ENCODE results near the gene UBAC2.

UBAC2 gene

GRCh38 chr13:99363949-99364348, 163.3 kb downstream of the UBAC2 start:
- DNase-seq = no peak

- DNase-seq = no peak
These were observed 165.7 kb downstream of the UBAC2 start for GRCh38 chr13:99366075-99366987.

- no peak for DNase-seq
These were observed 166.5 kb downstream of the UBAC2 start for GRCh38 chr13:99367106-99367616.

- DNase-seq = no peak
These were observed 167.2 kb downstream of the UBAC2 start for GRCh38 chr13:99367663-99368448.

- no peak for DNase-seq
These were observed 170.0 kb downstream of the UBAC2 start for GRCh38 chr13:99370481-99371275.

- no peak for DNase-seq
These were observed 171.3 kb downstream of the UBAC2 start for GRCh38 chr13:99371956-99372355.

GRCh38 chr13:99373436-99373835, 172.8 kb downstream of the UBAC2 start:
- DNase-seq = no peak

GRCh38 chr13:99374169-99374991, 173.7 kb downstream of the UBAC2 start:
- DNase-seq = no peak

- no peak for DNase-seq
These were observed 174.5 kb downstream of the UBAC2 start for GRCh38 chr13:99374994-99375737.

GRCh38 chr13:99375738-99376080, 175.1 kb downstream of the UBAC2 start:
- no peak for DNase-seq

- no peak for DNase-seq
These were observed 175.5 kb downstream of the UBAC2 start for GRCh38 chr13:99376132-99376531.

- DNase-seq = no peak
These were observed 176.3 kb downstream of the UBAC2 start for GRCh38 chr13:99376924-99377323.

GRCh38 chr13:99377641-99378040, 177.0 kb downstream of the UBAC2 start:
- no peak for DNase-seq

- DNase-seq = no peak
These were observed 178.5 kb downstream of the UBAC2 start for GRCh38 chr13:99378985-99379733.

- no peak for DNase-seq
These were observed 179.5 kb downstream of the UBAC2 start for GRCh38 chr13:99379856-99380801.

GRCh38 chr13:99380921-99381645, 180.4 kb downstream of the UBAC2 start:
- DNase-seq = no peak

GRCh38 chr13:99381766-99382165, 181.1 kb downstream of the UBAC2 start:
- no peak for DNase-seq

GRCh38 chr13:99382428-99383133, 181.9 kb downstream of the UBAC2 start:
- DNase-seq = no peak

All from eye (tissue), 1 donor.